ENCODE results near the gene PFKFB4.
A peak's percentile ranks its signal among the peaks of the same experiment; 100 is the strongest.

The PFKFB4 gene

DNA sequence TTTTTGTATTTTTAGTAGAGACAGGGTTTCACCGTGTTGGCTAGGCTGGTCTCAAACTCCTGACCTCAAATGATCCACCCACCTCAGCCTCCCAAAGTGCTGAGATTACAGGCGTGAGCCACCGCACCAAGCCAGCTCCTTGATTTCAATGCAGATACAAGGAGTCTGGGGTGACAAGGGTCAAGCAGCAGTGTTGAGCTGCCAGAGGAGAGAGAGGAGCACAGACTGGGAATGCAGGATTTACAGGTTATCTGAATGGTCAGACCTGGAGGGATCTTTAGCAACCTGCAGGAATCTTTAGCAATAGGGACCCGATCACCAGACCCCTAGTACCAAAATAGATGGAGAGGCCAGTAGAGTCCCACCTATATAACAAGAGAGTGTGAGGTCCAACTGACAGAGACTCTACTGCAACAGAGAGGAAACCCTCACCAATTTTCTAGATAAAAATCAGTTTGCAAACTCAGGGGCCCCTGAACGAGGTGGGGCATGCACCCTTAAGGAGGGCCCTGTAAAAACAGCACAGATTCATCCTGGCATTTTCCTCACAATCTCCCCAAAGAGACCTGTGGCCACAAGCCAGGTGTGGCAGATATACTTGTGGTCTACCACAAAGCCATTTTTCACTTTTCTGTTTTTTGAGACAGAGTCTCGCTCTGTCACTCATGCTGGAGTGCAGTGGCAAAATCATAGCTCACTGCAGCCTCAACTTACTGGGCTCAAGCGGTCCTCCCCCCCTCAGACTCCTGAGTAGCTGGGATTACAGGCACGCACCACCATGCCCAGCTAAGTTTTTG is 42.0 kb downstream of the PFKFB4 start:
- Histone ChIP-seq H3K4me1 (ENCODE audit: control insufficient read depth, low read length) (peaks cover 12% of the 10 kb centered on the region), H3K4me2 (ENCODE audit: low read length) (no peak overlapping the region), H3K4me3 (ENCODE audit: low read length) (no peak overlapping the region), H3K36me3 (ENCODE audit: control insufficient read depth, low read length) (no peaks in the 10 kb centered on the region), H4K20me1 (ENCODE audit: control insufficient read depth, insufficient read depth, low read depth, low read length) (no peaks in the 10 kb centered on the region), H3K27ac (ENCODE audit: low read depth, low read length) (no peak overlapping the region), H3K27me3 (ENCODE audit: control insufficient read depth, low read length) (no peaks in the 10 kb centered on the region), H3K79me2 (ENCODE audit: control insufficient read depth, low read length) (no peaks in the 10 kb centered on the region), H3F3A (ENCODE audit: control insufficient read depth, insufficient read depth) (no peaks in the 10 kb centered on the region), H3K9me2 (replicated peaks; ENCODE audit: control insufficient read depth, low read length) (no peaks in the 10 kb centered on the region), H3K9me3 (ENCODE audit: control insufficient read depth, insufficient read depth, low read length) (no peaks in the 10 kb centered on the region)
- TF ChIP-seq EZH2phosphoT487 (IDR thresholded peaks at IDR 0.05; ENCODE audit: borderline replicate concordance, low read length), result no peak
- TF ChIP-seq, protein P1, sequence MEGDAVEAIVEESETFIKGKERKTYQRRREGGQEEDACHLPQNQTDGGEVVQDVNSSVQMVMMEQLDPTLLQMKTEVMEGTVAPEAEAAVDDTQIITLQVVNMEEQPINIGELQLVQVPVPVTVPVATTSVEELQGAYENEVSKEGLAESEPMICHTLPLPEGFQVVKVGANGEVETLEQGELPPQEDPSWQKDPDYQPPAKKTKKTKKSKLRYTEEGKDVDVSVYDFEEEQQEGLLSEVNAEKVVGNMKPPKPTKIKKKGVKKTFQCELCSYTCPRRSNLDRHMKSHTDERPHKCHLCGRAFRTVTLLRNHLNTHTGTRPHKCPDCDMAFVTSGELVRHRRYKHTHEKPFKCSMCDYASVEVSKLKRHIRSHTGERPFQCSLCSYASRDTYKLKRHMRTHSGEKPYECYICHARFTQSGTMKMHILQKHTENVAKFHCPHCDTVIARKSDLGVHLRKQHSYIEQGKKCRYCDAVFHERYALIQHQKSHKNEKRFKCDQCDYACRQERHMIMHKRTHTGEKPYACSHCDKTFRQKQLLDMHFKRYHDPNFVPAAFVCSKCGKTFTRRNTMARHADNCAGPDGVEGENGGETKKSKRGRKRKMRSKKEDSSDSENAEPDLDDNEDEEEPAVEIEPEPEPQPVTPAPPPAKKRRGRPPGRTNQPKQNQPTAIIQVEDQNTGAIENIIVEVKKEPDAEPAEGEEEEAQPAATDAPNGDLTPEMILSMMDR (IDR thresholded peaks at IDR 0.05; ENCODE audit: low read depth, low read length, poor library complexity, severe bottlenecking), result no peak

DNA sequence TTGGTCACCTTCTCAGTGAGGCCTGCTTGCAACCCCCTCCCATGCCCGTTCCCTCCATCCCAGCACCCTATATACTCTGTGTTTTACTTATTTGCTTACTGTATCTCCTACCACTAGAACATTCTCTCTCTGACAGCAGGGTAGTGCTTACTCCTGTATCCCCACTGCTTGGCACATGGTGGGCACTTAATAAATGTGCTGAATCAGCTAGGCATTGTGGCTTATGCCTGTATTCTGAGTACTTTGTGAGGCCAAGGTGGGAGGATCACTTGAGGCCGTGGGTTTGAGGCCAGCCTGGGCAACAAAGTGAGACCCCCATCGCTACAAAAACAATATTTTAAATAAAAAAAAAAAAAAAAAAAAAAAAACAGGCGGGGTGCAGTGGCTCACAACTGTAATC is 45.1 kb downstream of the PFKFB4 start:
- Histone ChIP-seq H3K79me2 (ENCODE audit: control insufficient read depth, low read length) (no peaks in the 10 kb centered on the region), H3K9me2 (replicated peaks; ENCODE audit: control insufficient read depth, low read length) (no peaks in the 10 kb centered on the region), H3K4me3 (ENCODE audit: low read length) (no peak overlapping the region), H3K9me3 (ENCODE audit: control insufficient read depth, insufficient read depth, low read length) (no peaks in the 10 kb centered on the region), H3K4me2 (ENCODE audit: low read length) (no peak overlapping the region), H3K27me3 (ENCODE audit: control insufficient read depth, low read length) (no peaks in the 10 kb centered on the region), H3K4me1 (ENCODE audit: control insufficient read depth, low read length) (peaks cover 26% of the 10 kb centered on the region), H3F3A (ENCODE audit: control insufficient read depth, insufficient read depth) (peaks cover 3% of the 10 kb centered on the region; the same call in 1 of the 2 replicates), H4K20me1 (ENCODE audit: control insufficient read depth, insufficient read depth, low read depth, low read length) (no peaks in the 10 kb centered on the region), H3K27ac (ENCODE audit: low read depth, low read length) (no peak overlapping the region), H3K36me3 (ENCODE audit: control insufficient read depth, low read length) (no peaks in the 10 kb centered on the region)
- no peak for TF ChIP-seq EZH2phosphoT487 (IDR thresholded peaks at IDR 0.05; ENCODE audit: borderline replicate concordance, low read length)
- TF ChIP-seq, protein P1 (IDR thresholded peaks at IDR 0.05; ENCODE audit: low read depth, low read length, poor library complexity, severe bottlenecking), result no peak

DNA sequence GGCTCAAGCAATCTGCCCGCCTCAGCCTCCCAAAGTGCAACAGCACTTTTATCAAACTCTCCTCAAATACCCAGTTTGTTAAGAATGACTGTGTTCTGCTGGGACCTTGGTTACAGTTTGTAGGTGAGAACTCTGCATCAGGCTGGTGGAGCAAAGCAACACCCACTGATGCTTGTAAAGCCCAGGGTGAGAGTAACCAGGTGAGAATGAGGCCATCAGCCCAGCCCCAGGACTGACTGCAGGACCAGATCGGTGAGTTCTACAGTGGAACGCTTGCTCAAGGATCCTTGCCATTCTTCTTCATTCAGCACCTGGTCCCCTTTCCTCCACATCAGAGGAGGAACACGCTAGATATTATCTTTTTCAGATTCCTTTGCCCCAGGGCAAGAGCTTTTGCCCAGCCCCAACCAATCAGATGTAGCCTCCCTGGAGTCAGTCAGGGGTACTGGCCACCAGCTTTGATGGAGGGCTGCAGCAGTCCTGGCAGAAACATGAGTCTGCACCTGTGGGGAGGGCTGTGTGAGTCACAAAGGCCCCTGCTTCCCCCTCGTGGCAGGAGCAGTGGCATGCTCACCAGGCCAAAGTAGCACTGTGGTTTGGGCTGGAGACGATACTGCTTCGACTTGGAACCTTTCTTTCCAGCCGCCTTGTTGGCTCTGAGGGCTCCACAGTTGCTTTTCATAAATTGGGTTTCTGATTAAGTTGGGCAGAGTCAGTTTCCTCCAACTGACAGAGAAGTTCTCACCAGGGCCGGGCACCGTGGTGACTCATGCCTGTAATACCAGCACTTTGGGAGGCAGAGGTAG is 49.1 kb downstream of the PFKFB4 start:
- Histone ChIP-seq H3K79me2 (ENCODE audit: control insufficient read depth, low read length) (peaks cover 5% of the 10 kb centered on the region; the same call in 1 of the 2 replicates), H3K4me1 (ENCODE audit: control insufficient read depth, low read length) (peaks cover 34% of the 10 kb centered on the region), H3K4me3 (ENCODE audit: low read length) (no peak overlapping the region), H3F3A (ENCODE audit: control insufficient read depth, insufficient read depth) (peaks cover 3% of the 10 kb centered on the region; the same call in 1 of the 2 replicates), H3K9me2 (replicated peaks; ENCODE audit: control insufficient read depth, low read length) (no peaks in the 10 kb centered on the region), H3K27ac (ENCODE audit: low read depth, low read length) (no peak overlapping the region), H4K20me1 (ENCODE audit: control insufficient read depth, insufficient read depth, low read depth, low read length) (no peaks in the 10 kb centered on the region), H3K36me3 (ENCODE audit: control insufficient read depth, low read length) (no peaks in the 10 kb centered on the region), H3K27me3 (ENCODE audit: control insufficient read depth, low read length) (no peaks in the 10 kb centered on the region), H3K4me2 (ENCODE audit: low read length) (peak overlapping the region; percentile 28; the same call in 1 of the 2 replicates), H3K9me3 (ENCODE audit: control insufficient read depth, insufficient read depth, low read length) (no peaks in the 10 kb centered on the region)
- TF ChIP-seq, protein P1 (IDR thresholded peaks at IDR 0.05; ENCODE audit: low read depth, low read length, poor library complexity, severe bottlenecking), result peak; percentile 88
- no peak for TF ChIP-seq EZH2phosphoT487 (IDR thresholded peaks at IDR 0.05; ENCODE audit: borderline replicate concordance, low read length)
